Measurements from ENCODE around the gene FLT1.
A peak's percentile ranks its signal among the peaks of the same experiment; 100 is the strongest.

The FLT1 gene, protein sequence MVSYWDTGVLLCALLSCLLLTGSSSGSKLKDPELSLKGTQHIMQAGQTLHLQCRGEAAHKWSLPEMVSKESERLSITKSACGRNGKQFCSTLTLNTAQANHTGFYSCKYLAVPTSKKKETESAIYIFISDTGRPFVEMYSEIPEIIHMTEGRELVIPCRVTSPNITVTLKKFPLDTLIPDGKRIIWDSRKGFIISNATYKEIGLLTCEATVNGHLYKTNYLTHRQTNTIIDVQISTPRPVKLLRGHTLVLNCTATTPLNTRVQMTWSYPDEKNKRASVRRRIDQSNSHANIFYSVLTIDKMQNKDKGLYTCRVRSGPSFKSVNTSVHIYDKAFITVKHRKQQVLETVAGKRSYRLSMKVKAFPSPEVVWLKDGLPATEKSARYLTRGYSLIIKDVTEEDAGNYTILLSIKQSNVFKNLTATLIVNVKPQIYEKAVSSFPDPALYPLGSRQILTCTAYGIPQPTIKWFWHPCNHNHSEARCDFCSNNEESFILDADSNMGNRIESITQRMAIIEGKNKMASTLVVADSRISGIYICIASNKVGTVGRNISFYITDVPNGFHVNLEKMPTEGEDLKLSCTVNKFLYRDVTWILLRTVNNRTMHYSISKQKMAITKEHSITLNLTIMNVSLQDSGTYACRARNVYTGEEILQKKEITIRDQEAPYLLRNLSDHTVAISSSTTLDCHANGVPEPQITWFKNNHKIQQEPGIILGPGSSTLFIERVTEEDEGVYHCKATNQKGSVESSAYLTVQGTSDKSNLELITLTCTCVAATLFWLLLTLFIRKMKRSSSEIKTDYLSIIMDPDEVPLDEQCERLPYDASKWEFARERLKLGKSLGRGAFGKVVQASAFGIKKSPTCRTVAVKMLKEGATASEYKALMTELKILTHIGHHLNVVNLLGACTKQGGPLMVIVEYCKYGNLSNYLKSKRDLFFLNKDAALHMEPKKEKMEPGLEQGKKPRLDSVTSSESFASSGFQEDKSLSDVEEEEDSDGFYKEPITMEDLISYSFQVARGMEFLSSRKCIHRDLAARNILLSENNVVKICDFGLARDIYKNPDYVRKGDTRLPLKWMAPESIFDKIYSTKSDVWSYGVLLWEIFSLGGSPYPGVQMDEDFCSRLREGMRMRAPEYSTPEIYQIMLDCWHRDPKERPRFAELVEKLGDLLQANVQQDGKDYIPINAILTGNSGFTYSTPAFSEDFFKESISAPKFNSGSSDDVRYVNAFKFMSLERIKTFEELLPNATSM (N-terminal part only)

DNA sequence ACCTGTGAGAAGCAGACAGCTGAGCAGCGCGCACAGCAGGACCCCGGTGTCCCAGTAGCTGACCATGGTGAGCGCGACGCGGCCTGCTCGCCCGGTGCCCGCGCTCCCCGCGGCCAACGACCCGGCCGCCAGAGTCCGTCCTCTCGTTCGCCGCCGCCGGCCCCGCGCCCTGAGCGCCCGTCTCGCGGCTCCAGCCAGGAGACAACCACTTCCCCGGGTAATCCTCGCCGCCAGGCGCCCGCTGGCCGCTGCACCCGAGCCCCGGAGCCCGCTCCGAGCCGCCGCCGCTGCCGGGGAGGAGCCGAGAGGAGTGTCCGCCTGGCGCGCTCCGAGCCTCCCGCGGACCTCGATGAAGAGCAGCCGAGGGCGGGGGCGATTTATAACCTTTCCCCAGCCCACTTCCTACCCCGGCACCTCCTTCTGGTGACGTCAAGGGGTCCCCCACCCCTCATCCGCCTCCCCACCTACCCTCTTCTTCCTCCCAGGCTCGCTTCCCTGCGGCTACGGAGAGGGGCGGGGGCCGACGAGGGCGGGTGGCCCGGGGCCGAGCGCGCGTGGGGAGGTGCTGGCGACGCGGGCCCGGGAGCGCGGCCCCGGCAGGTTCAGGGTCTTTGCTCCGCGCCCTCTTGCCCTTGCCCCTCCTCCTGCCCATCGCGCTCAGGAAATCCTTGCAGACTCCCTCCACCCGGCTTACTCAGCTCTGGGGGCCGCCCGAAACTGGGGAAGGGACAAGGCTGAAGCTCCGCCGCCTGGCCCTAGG, at the start of gene FLT1:
FLT1 (minus strand) TSS at position 351 of the 760 bp plus-strand sequence; CDS start at position 66, 285 bp downstream.
- peak in 1 of 2 donors; percentile 67 for DNase-seq

DNA sequence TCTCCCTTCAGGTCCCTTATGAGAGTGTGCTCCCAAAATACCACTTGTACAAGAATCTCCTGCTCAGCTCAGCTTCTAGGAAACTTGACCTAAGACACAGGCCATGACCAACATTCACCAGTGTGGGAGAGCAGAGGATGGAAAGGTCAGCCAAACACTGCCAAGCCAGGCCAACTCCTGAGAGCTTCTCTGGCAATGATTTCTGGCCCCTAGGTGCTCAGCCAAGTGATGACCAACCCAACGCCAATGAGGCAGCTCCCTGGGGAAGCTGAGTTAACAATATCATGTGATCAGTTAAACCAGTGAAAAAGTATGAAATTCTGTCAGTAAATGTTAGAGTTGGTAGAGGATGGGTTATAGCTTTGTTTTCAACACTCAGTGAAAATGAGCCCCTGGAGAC, 49.1 kb upstream of the FLT1 start:
- DNase-seq, result no peak

DNA sequence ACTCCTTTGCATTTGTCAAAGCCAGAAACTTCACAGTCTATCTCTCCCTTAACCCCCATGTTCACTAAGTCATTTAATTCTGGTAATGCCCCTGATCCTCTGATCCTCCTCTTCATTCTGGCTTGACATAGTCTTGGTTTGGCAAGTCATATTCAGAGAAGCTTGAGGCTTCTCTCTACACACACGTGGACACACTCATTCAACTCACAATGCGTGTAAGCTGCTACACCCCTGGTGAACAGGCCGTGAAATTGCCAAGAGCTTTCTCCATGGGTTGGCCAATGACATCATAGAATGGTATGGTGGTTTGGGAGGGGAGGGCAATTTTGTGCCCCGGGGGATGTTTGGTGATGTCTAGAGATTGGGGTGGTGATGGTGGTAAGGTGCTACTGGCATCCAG, 47.9 kb upstream of the FLT1 start:
- DNase-seq, result no peak

DNA sequence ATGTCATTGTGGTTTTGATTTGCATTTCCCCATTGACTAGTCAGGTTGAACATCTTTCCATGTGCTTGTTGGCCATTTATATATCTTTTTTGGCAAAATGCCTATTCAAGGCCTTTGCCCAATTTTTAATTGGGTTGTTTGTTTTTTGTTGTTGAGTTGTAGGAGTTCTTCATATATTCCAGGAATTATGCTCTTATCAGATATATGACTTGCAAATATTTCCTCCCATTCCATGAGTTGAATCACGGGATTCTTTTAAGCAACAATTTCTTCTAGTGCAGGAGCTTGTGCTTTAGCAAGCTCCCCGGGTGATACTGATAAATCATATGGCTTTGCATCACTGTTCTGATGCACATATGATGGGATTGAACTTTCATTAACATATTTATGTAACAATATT, 47.0 kb upstream of the FLT1 start:
- DNase-seq, result no peak

DNA sequence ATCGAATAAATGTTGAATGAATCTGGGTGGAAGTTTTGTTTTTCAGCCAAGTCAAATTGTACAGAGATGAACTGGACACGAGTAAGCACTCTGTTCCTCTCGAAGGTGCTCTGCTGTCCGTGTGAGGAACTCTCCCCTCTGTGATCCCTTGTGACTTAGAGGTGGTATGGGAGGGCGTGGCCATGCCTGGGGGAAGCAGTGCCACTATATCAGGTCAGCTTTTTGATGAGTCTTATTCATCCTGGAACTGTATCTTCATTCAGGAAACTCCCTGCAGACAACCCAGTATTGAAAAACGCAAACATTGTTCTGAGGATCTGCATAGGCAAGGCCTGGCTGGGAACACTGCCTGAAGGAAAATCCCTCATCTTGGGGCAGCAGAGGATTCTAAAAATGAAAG, 45.7 kb upstream of the FLT1 start:
- no peak for DNase-seq

DNA sequence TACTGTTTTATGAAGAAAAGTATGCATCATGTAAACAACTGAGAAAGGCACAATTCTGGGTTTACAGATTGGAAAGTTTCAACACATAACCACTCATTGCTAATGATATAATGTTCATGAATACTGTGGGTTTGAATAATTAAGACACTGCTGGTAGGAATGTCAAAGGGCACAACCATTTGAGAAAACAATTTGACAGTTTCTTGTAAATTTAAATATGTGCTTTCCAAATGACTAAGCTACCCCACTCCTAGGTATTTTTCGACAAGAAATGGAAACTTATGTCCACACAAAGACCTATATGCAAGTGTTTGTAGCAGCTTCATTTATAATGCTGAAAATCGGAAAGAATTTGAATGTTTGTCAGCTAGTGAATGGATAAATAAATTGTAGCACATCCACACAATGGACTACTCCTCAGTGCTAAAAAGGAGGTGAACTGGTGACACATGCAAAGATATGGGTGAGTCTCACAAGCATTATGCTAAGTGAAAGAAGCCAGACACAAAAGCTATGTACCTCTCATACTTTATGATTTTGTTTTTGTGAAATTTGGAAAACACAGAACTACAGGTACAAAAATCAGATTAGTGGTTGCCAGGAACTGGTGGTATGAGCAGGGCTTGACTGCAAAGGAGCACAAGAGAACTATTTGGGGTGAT, 44.8 kb upstream of the FLT1 start:
- no peak for DNase-seq

DNA sequence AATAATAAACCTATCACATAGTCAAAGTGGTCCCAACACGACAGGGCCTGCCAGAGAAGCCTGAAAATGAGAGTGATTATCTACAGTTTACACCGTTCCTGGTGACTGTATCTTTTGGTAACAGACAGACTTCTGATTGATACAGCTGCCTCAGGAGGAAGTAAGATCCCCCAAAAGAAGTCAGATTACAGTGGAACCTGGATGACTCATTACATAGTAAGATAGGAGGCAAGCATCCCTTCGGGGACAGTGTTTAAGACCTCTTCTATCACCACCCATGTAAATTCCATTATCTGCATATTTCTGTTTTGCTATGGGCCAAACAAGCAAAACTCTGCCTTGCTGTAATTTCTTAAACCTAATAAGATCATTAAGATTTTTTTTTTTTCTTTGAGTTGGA, 44.0 kb upstream of the FLT1 start:
- DNase-seq, result no peak

DNA sequence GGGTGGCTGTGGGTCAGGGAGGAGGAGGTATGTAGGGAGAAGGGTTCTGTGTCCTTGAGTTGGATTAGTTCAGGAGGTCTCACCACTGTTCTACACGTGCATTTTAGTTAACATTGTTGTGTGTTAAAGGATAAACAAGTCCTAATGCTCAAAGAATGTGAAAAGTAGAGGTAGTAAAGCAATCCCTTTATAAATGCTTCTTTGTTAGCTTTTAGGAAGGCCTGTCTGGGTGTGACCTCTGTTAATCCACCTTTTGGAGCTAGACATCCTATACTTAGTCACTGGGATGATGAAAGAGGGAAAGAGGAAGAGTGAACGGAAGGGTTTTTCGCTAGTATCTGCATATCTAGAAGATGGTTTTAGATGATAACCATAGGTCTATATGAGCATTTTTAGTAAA, 42.2 kb upstream of the FLT1 start:
- no peak for DNase-seq

DNA sequence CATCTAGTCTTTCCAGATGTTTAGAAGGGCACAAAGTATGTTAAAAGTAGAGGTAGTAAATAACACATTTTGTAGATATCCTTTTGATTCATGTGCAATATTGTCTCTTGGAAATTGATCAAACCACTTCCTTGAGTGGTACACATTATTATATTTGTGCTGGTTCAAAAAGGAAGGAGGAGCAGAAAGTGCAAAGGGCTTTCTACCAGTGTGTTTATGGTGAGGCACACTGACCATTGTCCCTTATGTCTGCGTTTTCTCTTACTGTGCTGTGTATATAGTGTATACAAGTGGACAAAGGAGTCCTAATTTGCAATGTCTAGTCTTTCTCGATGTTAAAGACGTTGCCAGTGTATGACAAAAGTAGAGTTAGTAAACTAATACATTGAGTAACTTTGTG, 41.4 kb upstream of the FLT1 start:
- DNase-seq, result no peak

DNA sequence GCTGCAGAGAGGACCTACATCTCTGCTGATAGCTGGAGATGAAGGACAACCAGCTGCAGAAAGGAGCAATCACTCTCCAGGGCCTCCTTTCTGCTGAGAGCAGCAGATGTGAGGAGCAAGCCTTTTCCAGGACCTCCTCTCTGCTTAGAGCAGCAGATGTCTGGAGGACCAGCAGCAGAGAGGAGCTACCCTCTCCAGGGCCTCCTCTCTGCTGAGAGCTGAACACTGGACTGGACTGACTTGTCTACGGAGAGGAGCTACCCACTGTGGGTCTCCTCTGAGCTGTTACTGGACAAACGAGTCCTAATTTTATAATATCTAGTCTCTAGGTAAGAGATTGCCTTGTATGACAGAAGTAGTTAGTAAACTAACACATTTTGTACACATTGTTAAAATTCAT, 40.8 kb upstream of the FLT1 start:
- no peak for DNase-seq

DNA sequence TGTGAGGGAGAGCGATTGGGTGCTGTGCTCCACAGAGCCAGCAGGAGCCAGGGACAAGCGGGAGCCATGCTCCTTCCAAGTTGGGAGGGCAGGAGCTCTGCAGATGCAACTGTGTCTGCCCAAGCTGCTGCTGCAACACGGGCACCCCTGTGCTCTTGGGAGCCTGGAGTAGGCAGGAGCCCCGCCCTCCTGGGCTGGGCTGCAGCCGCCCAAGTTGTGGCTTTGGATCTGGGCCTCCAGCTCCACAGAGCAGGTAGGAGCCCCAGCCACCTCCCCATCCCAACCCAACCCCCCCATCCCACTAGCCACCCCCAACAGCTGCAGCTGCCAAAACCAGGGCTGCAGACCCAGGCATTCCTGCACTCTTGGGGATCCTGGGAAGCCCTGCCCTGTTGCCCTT, 39.9 kb upstream of the FLT1 start:
- no peak for DNase-seq

DNA sequence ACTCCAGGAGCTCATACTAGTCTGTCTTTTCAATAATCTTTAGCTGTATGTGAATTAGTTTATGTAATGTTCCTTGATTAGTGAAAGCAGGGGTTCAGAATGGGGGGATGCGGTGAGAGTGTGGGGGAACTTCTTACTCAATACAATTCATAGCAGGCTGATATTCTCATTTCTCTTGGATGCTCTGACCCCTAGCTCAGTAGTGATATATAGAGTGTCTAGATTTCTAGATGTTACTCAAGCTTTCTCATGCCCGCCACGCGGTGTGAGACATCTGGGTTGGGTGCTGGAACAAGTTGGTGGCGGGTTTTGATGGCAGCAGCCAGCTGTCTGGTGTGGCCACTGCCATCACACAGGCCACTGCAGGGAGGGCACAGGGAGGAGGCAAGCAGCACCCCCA, 39.3 kb upstream of the FLT1 start:
- no peak for DNase-seq

DNA sequence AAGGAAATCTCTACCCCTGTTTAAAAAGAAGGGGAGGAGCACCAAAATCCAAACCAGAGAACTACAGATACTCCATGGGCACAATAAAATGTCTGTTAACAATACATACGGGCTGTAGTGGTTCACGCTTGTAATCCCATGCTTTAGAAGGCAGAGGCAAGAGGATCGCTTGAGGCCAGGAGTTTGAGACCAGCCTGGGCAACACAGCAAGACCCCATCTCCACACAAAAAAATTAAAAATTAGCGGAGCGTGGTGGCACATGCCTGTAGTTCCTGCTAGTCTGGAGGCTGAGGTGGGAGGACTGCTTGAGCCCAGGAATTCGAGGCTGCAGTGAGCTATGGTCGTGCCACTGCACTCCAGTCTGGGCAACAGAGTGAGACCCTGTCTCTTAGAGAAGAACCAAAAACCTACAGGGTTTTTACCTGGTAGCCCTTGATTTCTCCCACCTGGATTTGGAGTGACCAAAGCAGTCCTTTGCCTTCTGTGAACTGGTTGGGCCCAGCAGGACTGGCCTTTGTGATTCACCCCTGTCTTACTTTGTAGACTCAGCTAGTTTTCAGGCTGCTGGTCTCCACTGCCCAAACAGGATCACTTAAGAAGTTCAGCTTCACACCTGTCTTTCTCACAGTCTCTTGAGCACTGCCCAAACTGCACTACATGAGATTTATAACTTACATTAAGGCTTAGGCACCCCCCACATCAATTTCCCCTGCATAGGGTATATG, 38.7 kb upstream of the FLT1 start:
- DNase-seq, result no peak

DNA sequence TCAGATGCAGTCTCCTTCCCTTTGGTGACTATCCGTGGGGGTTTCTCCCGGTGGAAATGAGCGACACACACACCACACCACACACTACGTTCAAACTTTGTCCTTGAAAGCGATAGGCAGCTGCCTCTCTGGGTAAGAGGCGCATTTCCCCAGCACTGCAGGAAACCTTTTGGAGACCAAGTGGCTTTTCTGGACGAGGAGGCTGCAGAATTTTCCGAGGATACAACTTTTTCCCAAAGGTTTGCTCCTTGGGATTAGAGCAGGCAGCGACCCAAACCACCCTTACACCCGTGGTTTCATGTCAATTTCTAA, 38.2 kb upstream of the FLT1 start:
- DNase-seq, result no peak

DNA sequence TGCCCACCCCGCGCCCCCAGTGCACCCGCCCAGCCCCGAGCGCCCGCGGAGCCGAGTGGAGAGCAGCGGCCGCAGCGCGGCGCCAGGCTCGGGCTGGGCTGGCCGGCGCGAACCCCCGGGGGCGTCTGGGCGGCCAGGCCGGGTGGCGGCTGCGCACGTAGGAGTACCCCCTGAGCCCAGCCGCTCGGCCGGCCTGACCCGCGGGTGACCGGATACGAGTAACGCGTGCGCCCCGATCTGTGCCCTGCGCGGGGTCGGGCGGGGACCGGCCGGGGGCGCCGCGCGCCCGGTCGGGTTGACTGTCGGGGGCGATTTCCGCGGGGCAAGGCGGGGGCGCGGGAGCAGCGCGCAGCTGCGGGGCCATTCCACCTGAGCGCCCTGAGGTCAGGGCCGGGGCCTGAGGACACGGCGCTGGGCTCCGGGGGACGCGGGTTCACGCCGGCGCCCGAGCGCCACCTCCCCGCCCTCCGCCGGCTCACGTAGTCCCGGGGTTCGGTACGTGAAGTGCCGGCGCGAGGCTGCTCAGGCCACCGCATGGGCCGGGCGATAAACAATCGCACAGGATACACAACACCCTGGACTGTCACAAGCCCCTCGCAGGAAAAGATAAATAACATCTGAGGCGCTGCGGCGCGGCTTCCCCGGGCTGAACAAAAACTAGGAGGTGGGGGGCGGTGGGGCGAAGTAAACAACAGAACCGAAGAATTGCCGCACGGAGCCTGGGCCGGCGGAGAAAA, 37.6 kb upstream of the FLT1 start:
- DNase-seq, result peak in 1 of 2 donors; percentile 37

DNA sequence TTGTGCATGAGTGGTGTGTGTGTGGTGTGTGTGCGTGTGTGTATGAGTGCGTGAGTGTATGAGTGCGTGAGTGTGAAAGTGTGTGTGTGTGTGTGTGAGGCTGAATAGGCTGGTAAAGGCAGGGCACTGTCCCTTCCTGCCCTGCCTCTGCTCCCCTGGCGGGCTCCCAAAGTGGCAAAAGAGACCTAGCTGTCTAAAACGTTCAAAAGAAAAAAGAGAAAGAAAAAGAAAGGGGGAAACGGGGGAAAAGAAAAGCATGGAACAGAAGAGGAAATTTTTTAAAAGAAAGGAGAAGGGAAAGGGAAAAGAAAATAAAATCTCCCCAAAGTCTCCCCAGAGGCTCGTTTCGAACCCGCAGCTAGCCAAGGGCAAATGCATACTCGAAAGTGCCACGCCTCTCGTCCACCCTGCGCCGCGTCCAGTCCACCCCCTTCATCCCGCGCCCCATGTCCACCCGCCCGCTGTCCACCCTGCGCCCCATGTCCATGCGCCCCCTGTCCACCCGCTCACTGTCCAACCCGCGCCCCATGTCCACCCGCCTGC, 37.0 kb upstream of the FLT1 start:
- no peak for DNase-seq

DNA sequence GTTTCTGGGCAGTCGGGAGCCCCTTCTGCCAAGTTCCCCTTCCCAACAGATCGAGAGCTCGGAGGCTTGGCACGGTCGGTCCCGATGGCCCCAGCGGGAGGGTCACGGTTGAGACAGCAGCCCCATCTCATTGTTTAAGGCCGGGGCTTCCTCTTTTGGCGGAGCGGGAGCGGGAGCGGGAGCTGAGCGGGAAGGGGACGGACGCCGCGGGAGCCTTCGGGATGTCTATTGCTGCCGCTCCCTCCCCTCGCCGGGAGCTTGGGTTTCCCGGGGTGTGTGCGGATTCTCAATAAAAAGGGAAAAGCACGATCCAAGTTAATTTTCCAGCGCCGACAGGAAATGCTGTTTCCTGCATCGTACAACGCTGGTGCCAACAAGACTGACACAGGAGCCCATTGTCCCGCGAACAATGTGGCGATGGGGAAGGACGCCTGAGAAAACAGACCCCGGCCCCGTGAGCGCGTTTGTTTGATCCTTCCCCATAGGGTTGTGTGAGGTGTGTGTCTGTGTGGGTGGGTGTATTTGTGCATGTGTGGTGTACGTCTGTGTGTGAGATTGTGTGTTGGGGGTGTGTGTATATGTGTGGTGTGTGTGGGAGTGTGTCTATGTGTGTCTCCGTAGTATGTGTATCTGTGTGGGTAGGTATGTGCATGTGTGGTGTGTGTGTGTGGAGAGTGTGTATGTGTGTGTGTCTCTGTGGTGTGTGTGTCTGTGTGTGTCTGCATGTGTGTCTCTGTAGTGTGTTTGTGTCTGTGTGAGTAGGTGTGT, 36.3 kb upstream of the FLT1 start:
- no peak for DNase-seq

DNA sequence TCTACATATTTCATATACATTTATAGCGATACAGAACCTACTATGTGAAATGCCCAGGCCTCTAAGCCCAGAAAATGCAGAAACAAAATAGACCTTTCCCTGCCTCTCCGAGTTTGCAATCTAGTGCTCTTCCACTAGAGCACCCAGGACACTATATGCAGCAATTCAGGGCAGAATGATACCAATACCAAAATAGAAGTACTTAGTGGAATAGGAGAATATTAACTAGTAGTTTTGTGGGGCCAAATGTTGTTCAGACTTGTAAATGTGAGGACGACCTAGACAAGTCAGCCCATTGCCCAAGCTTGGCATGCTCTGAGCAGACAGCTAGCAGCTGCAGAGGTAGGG, 35.8 kb upstream of the FLT1 start:
- DNase-seq, result no peak

DNA sequence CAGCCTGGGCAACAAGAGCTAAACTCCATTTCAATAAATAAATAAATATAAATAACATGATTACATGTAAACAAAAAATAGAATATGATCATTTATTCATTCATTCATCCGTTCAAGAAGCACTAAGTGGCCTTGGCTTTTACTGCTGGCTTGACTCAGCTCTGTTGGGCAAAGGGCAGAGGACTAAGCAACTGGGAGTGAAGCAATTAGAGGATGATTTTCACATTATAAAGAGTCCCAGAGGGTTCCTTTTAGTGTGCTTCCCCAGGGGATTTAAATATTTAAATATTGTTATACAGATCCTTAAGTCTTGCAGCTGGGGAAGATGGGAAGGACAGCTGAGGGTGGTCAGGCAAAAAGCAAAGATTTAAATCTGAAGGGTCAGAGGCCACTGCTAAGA, 34.9 kb upstream of the FLT1 start:
- no peak for DNase-seq

DNA sequence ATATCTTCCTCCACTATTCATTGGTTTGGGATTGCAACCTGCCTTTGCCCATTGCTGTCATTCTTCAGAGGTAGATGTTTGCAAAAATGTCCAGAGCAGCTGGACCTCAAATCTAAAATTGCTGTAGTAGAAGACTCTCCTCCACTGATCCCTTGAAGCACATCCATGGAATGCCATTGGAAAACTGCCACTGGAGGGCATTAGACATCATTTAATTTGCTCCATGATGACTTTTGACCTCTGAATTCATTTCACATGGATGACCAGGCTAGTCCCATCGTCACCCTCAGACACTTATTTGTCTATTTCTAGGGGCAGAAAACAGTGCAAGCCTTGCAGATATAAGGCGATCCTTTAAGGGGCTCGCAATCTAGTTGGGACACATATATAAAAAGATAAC, 33.9 kb upstream of the FLT1 start:
- no peak for DNase-seq
